Liver (tissue), 9 donors: Measurements from ENCODE around the gene SUSD4. TPM values are rescaled to one million over a fixed set of nuclear protein-coding genes. Genes with fewer than 3 reads are reported as not detected.

Experiments used
- DNase-seq: peaks from one replicate; pipeline ENCODE4 v3.0.0-alpha.2; 2017; ENCODE audit warnings: low spot score
- H3K27ac ChIP-seq, 2 donors: one replicate each; pipeline ENCODE4 v1.7.0; 2013; ENCODE audit warnings: inconsistent platforms in 2 of 2, low read length in 2 of 2, control low read depth in 1 of 2, low read depth in 1 of 2, mild to moderate bottlenecking in 1 of 2
- H3K27me3 ChIP-seq, 4 donors: one replicate each; pipeline versions ENCODE4 v1.6.1 to v1.7.0; 2013; ENCODE audit warnings: low read length in 3 of 4, inconsistent platforms in 1 of 4, mild to moderate bottlenecking in 1 of 4, moderate library complexity in 1 of 4; ENCODE audit not compliant: control insufficient read depth in 4 of 4, insufficient read depth in 4 of 4
- H3K36me3 ChIP-seq, 4 donors: one replicate each; pipeline versions ENCODE4 v1.6.1 to v1.7.0; 2013; ENCODE audit warnings: low read length in 3 of 4, mild to moderate bottlenecking in 3 of 4, low read depth in 1 of 4, moderate library complexity in 1 of 4; ENCODE audit not compliant: control insufficient read depth in 4 of 4, insufficient read depth in 3 of 4
- H3K4me1 ChIP-seq, 4 donors: one replicate each; pipeline versions ENCODE4 v1.6.1 to v1.7.0; 2013; ENCODE audit warnings: low read length in 3 of 4, mild to moderate bottlenecking in 3 of 4, moderate library complexity in 1 of 4; ENCODE audit not compliant: control insufficient read depth in 4 of 4, insufficient read depth in 4 of 4
- H3K4me3 ChIP-seq, 3 donors: one replicate each; pipeline versions ENCODE4 v1.6.1 to v1.7.0; 2013; ENCODE audit warnings: low read length in 3 of 3, control low read depth in 1 of 3, low read depth in 1 of 3, mild to moderate bottlenecking in 1 of 3
- H3K9ac ChIP-seq, 2 donors: one replicate each; pipeline ENCODE4 v1.7.0; 2013; ENCODE audit warnings: low read length in 2 of 2, mild to moderate bottlenecking in 2 of 2, moderate library complexity in 2 of 2, control low read depth in 1 of 2, low read depth in 1 of 2
- H3K9me3 ChIP-seq, 4 donors: one replicate each; pipeline versions ENCODE4 v1.6.1 to v1.7.0; 2013; ENCODE audit warnings: low read length in 3 of 4; ENCODE audit not compliant: control insufficient read depth in 4 of 4
- ATF3 ChIP-seq: IDR thresholded peaks from 2 replicates; pipeline ENCODE4 v1.6.1; 2016; ENCODE audit warnings: antibody characterized with exemption
- CTCF ChIP-seq: fragments of 150-350 bp; IDR thresholded peaks from 2 replicates; pipeline ENCODE4 v1.5.1; 2017; ENCODE audit warnings: improper control_type of control experiment, low read depth, low read length; ENCODE audit not compliant: missing input control
- EGR1 ChIP-seq, 2 donors: IDR thresholded peaks; 2 replicates each; pipeline ENCODE4 v1.6.1; 2016 to 2018; ENCODE audit warnings: antibody characterized with exemption in 2 of 2, low read depth in 2 of 2
- FOXA1 ChIP-seq: IDR thresholded peaks from 2 replicates; pipeline ENCODE4 v1.6.1; 2016; ENCODE audit warnings: antibody characterized with exemption
- FOXA2 ChIP-seq: IDR thresholded peaks from 2 replicates; pipeline ENCODE4 v1.6.1; 2016; ENCODE audit warnings: antibody characterized with exemption
- GABPA ChIP-seq, 2 donors: IDR thresholded peaks in 1 of 2; conservative IDR thresholded peaks in 1 of 2; 2 replicates each; pipeline ENCODE4 v1.6.1; 2016; ENCODE audit warnings: antibody characterized with exemption in 2 of 2, mild to moderate bottlenecking in 1 of 2, moderate library complexity in 1 of 2
- HNF4A ChIP-seq, 2 donors: conservative IDR thresholded peaks; 2 replicates each; pipeline ENCODE4 v1.6.1; 2016; ENCODE audit warnings: antibody characterized with exemption in 2 of 2, mild to moderate bottlenecking in 2 of 2
- HNF4G ChIP-seq: IDR thresholded peaks from 2 replicates; pipeline ENCODE4 v1.6.1; 2016; ENCODE audit warnings: antibody characterized with exemption
- JUND ChIP-seq, 2 donors: IDR thresholded peaks; 2 replicates each; pipeline ENCODE4 v1.6.1; 2016; ENCODE audit warnings: antibody characterized with exemption in 2 of 2
- NR2F2 ChIP-seq: IDR thresholded peaks from 2 replicates; pipeline ENCODE4 v1.6.1; 2016; ENCODE audit warnings: antibody characterized with exemption
- RAD21 ChIP-seq, 2 donors: IDR thresholded peaks; 2 replicates each; pipeline ENCODE4 v1.6.1; 2016; ENCODE audit warnings: antibody characterized with exemption in 2 of 2, mild to moderate bottlenecking in 2 of 2
- RXRA ChIP-seq, 2 donors: IDR thresholded peaks; 2 replicates each; pipeline ENCODE4 v1.6.1; 2017 to 2018; ENCODE audit warnings: antibody characterized with exemption in 2 of 2, mild to moderate bottlenecking in 1 of 2
- SP1 ChIP-seq: IDR thresholded peaks from 2 replicates; pipeline ENCODE4 v1.6.1; 2018; ENCODE audit warnings: antibody characterized with exemption, mild to moderate bottlenecking
- TAF1 ChIP-seq: conservative IDR thresholded peaks from 2 replicates; pipeline ENCODE4 v1.6.1; 2016; ENCODE audit warnings: antibody characterized with exemption, mild to moderate bottlenecking
- YY1 ChIP-seq: IDR thresholded peaks from 2 replicates; pipeline ENCODE4 v1.6.1; 2016; ENCODE audit warnings: antibody characterized with exemption, mild to moderate bottlenecking
- ZBTB33 ChIP-seq: IDR thresholded peaks from 2 replicates; pipeline ENCODE4 v1.6.1; 2016; ENCODE audit warnings: antibody characterized with exemption
- WGBS: extraction: QIAGEN DNeasy Blood & Tissue Kit; methylation state at CpG from one replicate; pipeline ENCODE4 v1.1.7; 2013; 5-methylcytosine and 5-hydroxymethylcytosine counted together
- polyA plus RNA-seq, 2 donors: library from polyadenylated mRNA; stranded (reverse) in 1 of 2; unstranded in 1 of 2; fragments of 200-250 nt in 1 of 2; fragments of >200 nt in 1 of 2; fragmentation: Nextera tagmentation in 1 of 2; extraction: Ambion mirVana in 1 of 2; gene quantifications; one replicate each; pipeline versions ENCODE4 v1.2.1 to v1.2.3, GENCODE V29; 2013 to 2015
- total RNA-seq, 2 donors: library from RNA; depleted of rRNA; stranded (reverse); fragments of >200 nt; gene quantifications; one replicate each; pipeline ENCODE4 v1.2.3, GENCODE V29; 2014
- TF ChIP-seq, protein P1 (sequence below): IDR thresholded peaks from 2 replicates; pipeline ENCODE4 v1.6.1; 2016; ENCODE audit warnings: antibody characterized with exemption, mild to moderate bottlenecking
- TF ChIP-seq, protein P2 (sequence below): IDR thresholded peaks from 2 replicates; pipeline ENCODE4 v1.6.1; 2016; ENCODE audit warnings: antibody characterized with exemption
- donor health status: healthy.
- donor health status: healthy.
- donor health status: healthy.
- donor health status: healthy.
- donor health status: healthy.

Gene SUSD4
- total and polyA plus RNA-seq, 4 donors, result 1.1 to 3.8 (median 1.8) TPM

- TF ChIP-seq SP1, result peak; percentile 77
- TF ChIP-seq TAF1, result peak; percentile 70
- TF ChIP-seq EGR1 (IDR thresholded peaks at IDR 0.05; ENCODE audit: low read depth in 2 of 2), result peak in 1 of 2 donors; percentile 70
- peak; percentile 78 to 91 for TF ChIP-seq RXRA (IDR thresholded peaks at IDR 0.05)
- TF ChIP-seq FOXA1, result no peak
These were observed 183.2 kb downstream of the SUSD4 start (continued) for GRCh38 chr1:223180731-223181321.

DNA sequence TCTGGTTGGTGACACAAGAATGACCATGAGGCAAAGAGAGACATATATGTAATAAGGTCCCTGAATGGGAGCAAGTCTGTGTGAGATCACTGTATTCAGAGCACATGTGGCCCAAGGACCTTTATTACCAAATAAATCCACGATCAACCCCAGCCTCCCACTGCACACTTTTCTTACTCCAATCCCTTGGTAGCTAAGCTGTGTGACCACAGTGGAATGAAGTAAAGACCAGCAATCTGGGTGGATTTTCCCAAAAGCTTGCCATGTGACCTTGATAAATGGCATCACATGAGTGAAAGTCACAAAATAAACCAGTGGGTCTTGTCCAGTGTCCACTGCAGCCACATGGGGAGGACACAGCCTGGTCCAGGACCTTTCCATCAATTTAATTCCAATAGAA lies 184.2 kb downstream of the SUSD4 start:
- no peak overlapping the region for H3K4me3 ChIP-seq
- H3K27me3 ChIP-seq, result no peaks in the 10 kb centered on the region
- peaks cover 21 to 49% (median 37%) of the 10 kb centered on the region in 4 donors for H3K4me1 ChIP-seq
- no peaks in the 10 kb centered on the region for H3K9me3 ChIP-seq
- no peak overlapping the region for H3K27ac ChIP-seq
- no peak for DNase-seq
- no peak overlapping the region for H3K9ac ChIP-seq
- TF ChIP-seq FOXA2 (no peak), JUND (IDR thresholded peaks at IDR 0.05) (no peak), HNF4G (no peak)
- TF ChIP-seq, protein P1, sequence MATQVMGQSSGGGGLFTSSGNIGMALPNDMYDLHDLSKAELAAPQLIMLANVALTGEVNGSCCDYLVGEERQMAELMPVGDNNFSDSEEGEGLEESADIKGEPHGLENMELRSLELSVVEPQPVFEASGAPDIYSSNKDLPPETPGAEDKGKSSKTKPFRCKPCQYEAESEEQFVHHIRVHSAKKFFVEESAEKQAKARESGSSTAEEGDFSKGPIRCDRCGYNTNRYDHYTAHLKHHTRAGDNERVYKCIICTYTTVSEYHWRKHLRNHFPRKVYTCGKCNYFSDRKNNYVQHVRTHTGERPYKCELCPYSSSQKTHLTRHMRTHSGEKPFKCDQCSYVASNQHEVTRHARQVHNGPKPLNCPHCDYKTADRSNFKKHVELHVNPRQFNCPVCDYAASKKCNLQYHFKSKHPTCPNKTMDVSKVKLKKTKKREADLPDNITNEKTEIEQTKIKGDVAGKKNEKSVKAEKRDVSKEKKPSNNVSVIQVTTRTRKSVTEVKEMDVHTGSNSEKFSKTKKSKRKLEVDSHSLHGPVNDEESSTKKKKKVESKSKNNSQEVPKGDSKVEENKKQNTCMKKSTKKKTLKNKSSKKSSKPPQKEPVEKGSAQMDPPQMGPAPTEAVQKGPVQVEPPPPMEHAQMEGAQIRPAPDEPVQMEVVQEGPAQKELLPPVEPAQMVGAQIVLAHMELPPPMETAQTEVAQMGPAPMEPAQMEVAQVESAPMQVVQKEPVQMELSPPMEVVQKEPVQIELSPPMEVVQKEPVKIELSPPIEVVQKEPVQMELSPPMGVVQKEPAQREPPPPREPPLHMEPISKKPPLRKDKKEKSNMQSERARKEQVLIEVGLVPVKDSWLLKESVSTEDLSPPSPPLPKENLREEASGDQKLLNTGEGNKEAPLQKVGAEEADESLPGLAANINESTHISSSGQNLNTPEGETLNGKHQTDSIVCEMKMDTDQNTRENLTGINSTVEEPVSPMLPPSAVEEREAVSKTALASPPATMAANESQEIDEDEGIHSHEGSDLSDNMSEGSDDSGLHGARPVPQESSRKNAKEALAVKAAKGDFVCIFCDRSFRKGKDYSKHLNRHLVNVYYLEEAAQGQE, result no peak
- H3K36me3 ChIP-seq, result no peaks in the 10 kb centered on the region
- 89% methylated on average over 1 of the region's 1 CpG for WGBS

DNA sequence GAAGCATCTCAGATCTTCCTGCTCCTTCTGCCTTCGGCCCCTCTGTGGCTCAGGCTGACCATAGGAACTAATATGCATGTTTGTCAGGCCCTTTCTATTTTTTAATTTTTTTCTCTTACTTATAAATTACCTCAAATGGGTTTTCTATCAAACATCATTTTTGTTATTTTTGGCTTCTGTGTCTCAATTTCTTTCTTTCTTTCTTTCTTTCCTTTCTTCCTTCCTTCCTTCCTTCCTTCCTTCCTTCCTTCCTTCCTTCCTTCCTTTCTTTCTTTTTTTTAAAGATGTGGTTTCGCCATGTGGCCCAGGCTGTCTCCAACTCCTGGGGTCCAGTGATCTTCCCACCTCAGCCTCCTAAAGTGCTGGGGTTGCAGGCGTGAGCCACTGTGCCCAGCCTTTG lies 184.7 kb downstream of the SUSD4 start:
- peaks cover 21 to 49% (median 37%) of the 10 kb centered on the region in 4 donors for H3K4me1 ChIP-seq
- 93% methylated on average over 3 of the region's 3 CpGs for WGBS
- H3K9ac ChIP-seq, result no peak overlapping the region
- no peak overlapping the region for H3K27ac ChIP-seq
- H3K27me3 ChIP-seq, result no peaks in the 10 kb centered on the region
- no peaks in the 10 kb centered on the region for H3K36me3 ChIP-seq
- no peak for DNase-seq
- H3K4me3 ChIP-seq, result no peak overlapping the region
- H3K9me3 ChIP-seq, result no peaks in the 10 kb centered on the region
- TF ChIP-seq CTCF (no peak), JUND (IDR thresholded peaks at IDR 0.05) (no peak), RAD21 (IDR thresholded peaks at IDR 0.05) (no peak), RXRA (IDR thresholded peaks at IDR 0.05) (no peak), NR2F2 (no peak), ATF3 (no peak), GABPA (IDR thresholded peaks at IDR 0.05 in 1 of 2, conservative IDR thresholded peaks at IDR 0.05 in 1 of 2) (no peak), TAF1 (no peak), FOXA2 (no peak), EGR1 (IDR thresholded peaks at IDR 0.05; ENCODE audit: low read depth in 2 of 2) (no peak), ZBTB33 (no peak), FOXA1 (no peak), HNF4A (conservative IDR thresholded peaks at IDR 0.05) (no peak), YY1 (no peak), HNF4G (no peak)
- TF ChIP-seq, protein P2, sequence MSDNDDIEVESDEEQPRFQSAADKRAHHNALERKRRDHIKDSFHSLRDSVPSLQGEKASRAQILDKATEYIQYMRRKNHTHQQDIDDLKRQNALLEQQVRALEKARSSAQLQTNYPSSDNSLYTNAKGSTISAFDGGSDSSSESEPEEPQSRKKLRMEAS, result no peak
- TF ChIP-seq, protein P1, result no peak
